ENCODE measurements around the gene ADAP1.
"Not testable (repeated sequence)": the region's sequence is repeated elsewhere in the genome, so short reads cannot be mapped to it uniquely, and the experiment has no call there.

The ADAP1 gene

DNA sequence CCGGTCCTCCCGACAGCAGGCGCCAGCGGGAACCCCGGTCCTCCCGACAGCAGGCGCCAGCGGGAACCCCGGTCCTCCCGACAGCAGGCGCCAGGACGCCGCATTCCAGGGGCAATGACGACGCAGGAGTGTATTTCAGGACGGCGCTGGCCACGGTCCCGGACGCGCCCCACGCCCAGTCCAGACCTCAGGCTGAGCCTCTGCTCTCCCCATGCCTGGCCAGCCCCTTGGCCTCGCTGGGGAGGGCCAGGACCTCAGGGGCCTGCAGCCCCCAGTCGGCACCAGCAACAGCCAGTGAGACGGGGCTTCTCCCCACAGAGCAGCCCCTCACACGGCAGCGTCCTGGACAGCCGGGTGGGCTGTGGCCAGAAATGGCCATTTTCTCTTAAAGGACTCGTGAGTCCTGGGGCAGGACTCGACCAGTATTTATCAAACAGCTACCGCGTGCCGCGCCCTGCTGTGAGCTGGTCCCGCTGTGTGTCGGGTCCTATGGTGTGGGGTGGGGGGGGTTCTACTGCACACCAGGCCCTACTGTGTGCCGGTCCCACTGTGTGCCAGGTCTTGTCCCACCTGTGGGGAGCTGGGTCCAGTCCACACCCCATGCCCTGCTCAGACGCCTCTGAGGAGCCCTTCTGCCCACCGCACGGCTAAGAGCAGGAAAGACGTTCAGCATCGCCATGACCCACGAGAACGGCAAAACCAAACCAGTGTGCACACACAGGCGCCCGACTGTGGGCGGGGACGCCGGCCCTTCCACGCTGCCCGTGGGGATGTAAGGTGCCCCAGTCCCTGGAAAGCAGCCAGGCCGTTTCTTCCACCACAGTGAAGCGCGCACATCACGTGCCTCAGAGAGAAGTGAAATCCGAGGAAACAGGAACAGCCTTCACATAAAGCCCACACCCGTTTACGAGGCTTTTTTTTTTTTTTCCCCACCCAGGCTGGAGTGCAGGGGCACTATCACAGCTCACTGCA is 44.8 kb downstream of the ADAP1 start:
- peak overlapping the region; percentile 71 for H3K27ac ChIP-seq
- H3K9me3 ChIP-seq = no peaks in the 10 kb centered on the region
- TF ChIP-seq, protein P1, sequence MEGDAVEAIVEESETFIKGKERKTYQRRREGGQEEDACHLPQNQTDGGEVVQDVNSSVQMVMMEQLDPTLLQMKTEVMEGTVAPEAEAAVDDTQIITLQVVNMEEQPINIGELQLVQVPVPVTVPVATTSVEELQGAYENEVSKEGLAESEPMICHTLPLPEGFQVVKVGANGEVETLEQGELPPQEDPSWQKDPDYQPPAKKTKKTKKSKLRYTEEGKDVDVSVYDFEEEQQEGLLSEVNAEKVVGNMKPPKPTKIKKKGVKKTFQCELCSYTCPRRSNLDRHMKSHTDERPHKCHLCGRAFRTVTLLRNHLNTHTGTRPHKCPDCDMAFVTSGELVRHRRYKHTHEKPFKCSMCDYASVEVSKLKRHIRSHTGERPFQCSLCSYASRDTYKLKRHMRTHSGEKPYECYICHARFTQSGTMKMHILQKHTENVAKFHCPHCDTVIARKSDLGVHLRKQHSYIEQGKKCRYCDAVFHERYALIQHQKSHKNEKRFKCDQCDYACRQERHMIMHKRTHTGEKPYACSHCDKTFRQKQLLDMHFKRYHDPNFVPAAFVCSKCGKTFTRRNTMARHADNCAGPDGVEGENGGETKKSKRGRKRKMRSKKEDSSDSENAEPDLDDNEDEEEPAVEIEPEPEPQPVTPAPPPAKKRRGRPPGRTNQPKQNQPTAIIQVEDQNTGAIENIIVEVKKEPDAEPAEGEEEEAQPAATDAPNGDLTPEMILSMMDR (IDR thresholded peaks at IDR 0.05) = no peak
- peaks cover 12% of the 10 kb centered on the region for H3K27me3 ChIP-seq
- H3K4me1 ChIP-seq (ENCODE audit: control insufficient read depth in 1 of 2, insufficient read depth in 1 of 2, low read depth in 1 of 2, low read length in 1 of 2) = peaks cover 25 to 27% of the 10 kb centered on the region in 2 experiments
- H3K36me3 ChIP-seq = peaks cover 23% of the 10 kb centered on the region
- peak overlapping the region; percentile 37 to 54 for H3K4me3 ChIP-seq (ENCODE audit: low read depth in 1 of 2, low read length in 1 of 2)

DNA sequence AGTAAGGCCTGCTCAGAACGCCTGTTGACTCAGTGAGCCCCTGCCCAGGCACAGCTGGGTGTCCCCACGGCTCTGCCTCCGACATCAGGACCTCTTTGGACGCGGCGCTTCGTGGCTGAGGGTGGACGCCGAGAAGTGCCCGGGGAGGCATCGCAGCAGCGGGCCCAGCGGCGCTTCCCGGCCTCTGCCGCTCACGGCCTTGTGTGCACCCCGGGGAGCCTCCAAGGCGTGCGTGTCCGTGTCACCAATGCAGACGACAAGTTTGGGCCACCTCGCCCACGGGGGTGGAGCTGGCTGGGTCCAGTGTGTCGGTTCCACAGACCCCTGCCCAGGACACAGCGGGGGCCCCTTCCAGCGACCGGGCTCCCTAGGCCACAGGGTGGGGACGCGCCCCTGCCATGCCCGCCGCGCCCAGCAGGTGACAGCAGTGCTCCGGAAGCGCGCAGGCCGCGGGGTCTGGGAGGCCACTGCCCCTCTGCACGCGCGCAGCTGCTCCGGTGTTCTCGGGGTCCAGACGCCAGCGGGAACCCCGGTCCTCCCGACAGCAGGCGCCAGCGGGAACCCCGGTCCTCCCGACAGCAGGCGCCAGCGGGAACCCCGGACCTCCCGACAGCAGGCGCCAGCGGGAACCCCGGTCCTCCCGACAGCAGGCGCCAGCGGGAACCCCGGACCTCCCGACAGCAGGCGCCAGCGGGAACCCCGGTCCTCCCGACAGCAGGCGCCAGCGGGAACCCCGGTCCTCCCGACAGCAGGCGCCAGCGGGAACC is 45.7 kb downstream of the ADAP1 start:
- TF ChIP-seq, protein P1 (IDR thresholded peaks at IDR 0.05) = peak; percentile 69
- H3K4me1 ChIP-seq (ENCODE audit: control insufficient read depth in 1 of 2, insufficient read depth in 1 of 2, low read depth in 1 of 2, low read length in 1 of 2) = peaks cover 25 to 27% of the 10 kb centered on the region in 2 experiments
- H3K27me3 ChIP-seq = peaks cover 12% of the 10 kb centered on the region
- H3K9me3 ChIP-seq, H3K27ac ChIP-seq: not testable (repeated sequence)
- H3K4me3 ChIP-seq (ENCODE audit: low read depth in 1 of 2, low read length in 1 of 2) = peak overlapping the region; percentile 15 to 54
- peaks cover 31% of the 10 kb centered on the region for H3K36me3 ChIP-seq

DNA sequence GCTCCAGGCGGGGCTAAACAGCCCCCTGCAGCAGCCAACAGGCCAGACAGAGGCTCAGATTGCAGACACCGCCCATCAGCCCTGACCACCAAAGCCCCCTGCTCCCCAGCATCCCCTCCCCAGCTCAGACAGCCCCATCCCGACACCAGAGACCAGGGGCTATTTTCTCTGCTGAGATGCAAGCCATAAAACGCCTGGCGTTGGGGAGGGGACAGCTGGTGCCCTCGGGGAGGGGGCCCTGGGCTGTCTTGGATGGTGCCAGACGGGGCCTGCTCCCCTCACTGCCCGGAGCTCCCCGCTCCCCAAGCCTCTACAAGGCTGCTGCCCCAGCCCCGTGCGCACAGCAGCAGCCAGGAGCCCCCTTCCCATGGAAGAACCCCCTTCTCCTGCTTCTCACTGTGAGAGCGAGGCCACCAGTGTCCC is 46.3 kb downstream of the ADAP1 start:
- Histone ChIP-seq H3K36me3 (peaks cover 37% of the 10 kb centered on the region), H3K4me1 (ENCODE audit: control insufficient read depth in 1 of 2, insufficient read depth in 1 of 2, low read depth in 1 of 2, low read length in 1 of 2) (peaks cover 25 to 27% of the 10 kb centered on the region in 2 experiments), H3K27me3 (peaks cover 12% of the 10 kb centered on the region), H3K27ac (no peak overlapping the region), H3K9me3 (no peaks in the 10 kb centered on the region), H3K4me3 (ENCODE audit: low read depth in 1 of 2, low read length in 1 of 2) (no peak overlapping the region)
- TF ChIP-seq, protein P1 (IDR thresholded peaks at IDR 0.05) = no peak

DNA sequence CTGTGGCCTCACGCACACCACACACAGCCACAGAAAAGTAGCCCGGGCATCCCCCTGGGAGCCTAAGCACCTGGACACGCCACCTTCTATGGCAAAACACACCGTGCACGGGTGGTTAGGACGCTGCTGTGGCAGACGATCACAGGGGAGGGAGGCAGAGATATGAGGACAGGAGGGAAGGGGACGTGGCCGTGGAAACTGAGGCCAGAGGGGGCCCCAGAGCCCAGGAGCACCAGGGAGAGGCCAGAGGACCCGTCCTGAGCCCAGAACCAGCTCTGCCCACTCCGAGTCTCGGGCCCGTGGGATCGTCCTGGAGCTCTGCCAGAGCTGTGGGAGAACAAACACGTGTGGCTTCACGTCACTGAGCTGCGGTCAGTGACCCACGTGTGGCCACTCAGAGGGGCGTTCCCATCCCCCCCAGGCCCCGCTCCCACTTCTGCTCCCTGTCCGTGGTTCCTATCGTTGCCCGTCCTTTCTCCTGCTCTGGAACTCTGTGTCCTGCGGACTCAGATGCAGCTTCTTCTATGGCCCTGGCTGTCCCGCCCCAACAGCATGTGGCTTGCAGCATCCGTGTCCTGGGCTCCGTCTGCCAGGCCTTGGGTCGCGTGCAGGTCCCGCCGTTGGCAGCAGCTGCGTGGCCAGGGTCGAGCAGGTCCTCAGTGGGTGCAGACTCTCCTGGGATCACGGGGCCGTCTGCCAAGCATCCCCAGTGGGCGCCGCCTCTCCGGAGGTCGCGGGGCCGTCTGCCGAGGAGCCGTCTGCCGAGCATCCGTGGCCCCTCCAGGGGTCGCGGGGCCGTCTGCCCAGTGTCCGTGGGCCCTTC is 47.1 kb downstream of the ADAP1 start:
- TF ChIP-seq, protein P1 (IDR thresholded peaks at IDR 0.05) = no peak
- peaks cover 12% of the 10 kb centered on the region for H3K27me3 ChIP-seq
- no peak overlapping the region for H3K4me3 ChIP-seq (ENCODE audit: low read depth in 1 of 2, low read length in 1 of 2)
- H3K4me1 ChIP-seq (ENCODE audit: control insufficient read depth in 1 of 2, insufficient read depth in 1 of 2, low read depth in 1 of 2, low read length in 1 of 2) = peaks cover 25 to 27% of the 10 kb centered on the region in 2 experiments
- no peaks in the 10 kb centered on the region for H3K9me3 ChIP-seq
- H3K27ac ChIP-seq = peak overlapping the region; percentile 18
- H3K36me3 ChIP-seq = peaks cover 44% of the 10 kb centered on the region

DNA sequence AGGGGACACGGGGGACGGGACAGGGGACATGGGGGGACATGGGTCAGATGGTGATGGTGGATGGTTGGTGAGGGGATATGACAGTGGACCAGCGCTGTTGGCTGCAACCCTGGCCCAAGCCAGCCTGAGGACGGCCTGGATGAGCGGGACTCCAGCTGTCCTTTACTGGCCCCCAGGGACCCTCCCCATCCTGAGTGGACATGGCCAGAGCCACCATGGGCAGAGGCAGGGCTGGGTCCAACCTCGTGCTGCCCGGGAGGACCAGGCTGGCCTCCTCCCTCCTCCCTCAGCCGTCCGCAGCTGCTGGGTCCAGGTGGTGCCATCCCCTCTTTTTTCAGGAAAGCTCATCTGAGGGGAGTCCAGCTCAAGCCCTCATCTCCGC is 47.7 kb downstream of the ADAP1 start:
- TF ChIP-seq, protein P1 (IDR thresholded peaks at IDR 0.05) = no peak
- H3K4me3 ChIP-seq (ENCODE audit: low read depth in 1 of 2, low read length in 1 of 2) = no peak overlapping the region

More for the DNA sequence above, 47.7 kb downstream of the ADAP1 start:
- peaks cover 25 to 28% of the 10 kb centered on the region in 2 experiments for H3K4me1 ChIP-seq (ENCODE audit: control insufficient read depth in 1 of 2, insufficient read depth in 1 of 2, low read depth in 1 of 2, low read length in 1 of 2)
- H3K27ac ChIP-seq = peak overlapping the region; percentile 18
- peaks cover 44% of the 10 kb centered on the region for H3K36me3 ChIP-seq
- H3K9me3 ChIP-seq = no peaks in the 10 kb centered on the region
- H3K27me3 ChIP-seq = peaks cover 12% of the 10 kb centered on the region
